C1 segment of cervical spinal cord (tissue), 14 donors: ENCODE results near the gene RFX4.
"Not testable (repeated sequence)": the region's sequence is repeated elsewhere in the genome, so short reads cannot be mapped to it uniquely, and the experiment has no call there.

ENCODE experiments used
- DNase-seq, 14 donors: peaks; one replicate each; lab custom pipeline; 2025; lab: John Stamatoyannopoulos, UW

RFX4 gene

DNA sequence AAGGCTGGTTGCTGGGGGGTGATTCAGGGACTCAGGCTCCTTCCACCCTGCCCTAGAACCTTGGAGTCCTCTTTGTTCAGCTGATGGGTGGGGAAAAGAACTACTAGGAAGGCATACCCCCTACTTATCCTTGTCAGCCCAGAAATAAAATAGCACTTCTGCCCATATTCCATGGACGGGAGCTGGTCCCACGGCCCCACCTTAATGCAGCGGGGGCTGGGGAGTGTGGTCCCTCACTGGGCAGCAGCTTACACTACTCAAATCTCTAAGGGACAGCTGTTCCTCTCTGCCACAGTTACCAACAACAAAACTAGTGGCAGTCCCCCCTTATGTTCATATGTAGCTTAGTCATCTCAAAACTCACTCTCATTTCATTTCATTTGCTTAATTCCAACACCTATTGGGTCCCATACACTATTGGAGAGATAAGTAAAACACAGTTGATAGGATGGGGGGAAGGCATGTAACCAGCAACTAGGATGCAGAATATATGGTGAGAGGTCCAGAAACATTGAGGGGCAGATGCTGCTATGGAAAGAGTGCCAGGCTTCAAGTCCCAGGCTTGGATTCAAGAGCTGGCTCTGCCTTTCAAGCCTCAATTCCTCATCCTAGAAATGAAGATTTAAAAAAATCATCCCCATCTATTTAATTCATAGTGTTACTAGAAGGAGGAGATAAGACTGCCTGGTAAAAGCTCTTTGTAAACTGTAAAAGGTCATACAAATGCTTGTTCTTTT, 107.9 kb downstream of the RFX4 start:
- DNase-seq, result no peak

DNA sequence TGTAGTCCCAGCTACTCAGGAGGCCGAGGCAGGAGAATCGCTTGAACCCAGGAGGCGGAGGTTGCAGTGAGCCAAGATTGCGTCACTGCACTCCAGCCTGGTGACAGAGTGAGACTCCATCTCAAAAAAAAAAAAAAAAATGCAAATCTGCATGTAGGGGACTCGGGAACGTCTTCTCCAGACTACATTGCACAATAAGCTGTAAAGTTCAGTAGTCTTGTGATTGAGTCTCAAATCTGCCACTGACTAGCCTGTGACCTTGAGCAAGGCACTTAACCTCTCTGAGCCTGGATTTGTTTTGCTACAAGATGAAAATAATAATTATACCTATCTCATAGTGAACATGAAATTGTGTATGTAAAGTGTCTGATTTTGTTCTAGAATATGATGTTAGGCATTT, 109.2 kb downstream of the RFX4 start:
- not testable (repeated sequence) for DNase-seq

- DNase-seq, result no peak
Measured at GRCh38 chr12:106692896-106693820, 110.4 kb downstream of the RFX4 start.

GRCh38 chr12:106696071-106696470, 113.3 kb downstream of the RFX4 start:
- no peak for DNase-seq

GRCh38 chr12:106696681-106697417, 114.0 kb downstream of the RFX4 start:
- DNase-seq, result no peak

DNA sequence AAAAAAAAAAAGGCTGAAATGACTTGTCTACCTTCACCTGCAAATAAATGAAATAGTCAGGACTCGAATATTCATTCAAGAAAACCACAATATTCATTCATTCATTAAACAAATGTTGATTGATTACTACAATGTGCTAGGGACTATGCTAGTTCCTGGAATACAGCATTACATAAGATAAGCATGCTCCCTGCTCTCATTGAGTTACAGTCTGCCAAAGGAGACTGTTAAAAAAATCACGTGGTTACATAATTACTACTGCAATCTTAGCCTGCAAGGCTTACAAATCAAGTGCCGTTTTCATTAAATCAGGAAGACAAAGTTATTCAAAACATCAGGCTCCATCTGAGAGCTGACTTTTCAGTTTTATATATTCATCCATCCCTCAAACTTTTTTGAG, 121.3 kb downstream of the RFX4 start:
- no peak for DNase-seq

- DNase-seq, result no peak
Measured at GRCh38 chr12:106705971-106706370, 123.2 kb downstream of the RFX4 start.

- no peak for DNase-seq
Measured at GRCh38 chr12:106709068-106709511, 126.3 kb downstream of the RFX4 start.

- no peak for DNase-seq
Measured at GRCh38 chr12:106710143-106710893, 127.5 kb downstream of the RFX4 start.

- no peak for DNase-seq
Measured at GRCh38 chr12:106711316-106711715, 128.5 kb downstream of the RFX4 start.

DNA sequence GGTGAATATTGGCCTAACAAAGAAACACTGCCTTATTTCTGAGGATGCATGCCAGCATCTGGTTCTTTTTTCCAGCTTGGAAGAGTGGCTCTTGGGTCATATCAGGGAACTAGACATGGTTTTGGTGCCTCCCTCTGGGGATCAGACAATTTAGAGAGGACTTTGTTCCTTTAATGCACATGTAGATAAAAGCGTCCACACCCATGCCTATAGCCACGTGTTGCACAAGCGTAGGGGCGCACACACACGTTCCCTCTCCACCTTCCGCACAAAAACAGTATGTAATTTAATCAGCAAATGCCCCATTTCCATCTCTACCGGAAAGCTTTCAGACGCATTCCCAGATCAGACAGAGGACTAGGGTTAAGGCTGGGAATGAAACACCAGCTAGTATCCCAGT, 130.0 kb downstream of the RFX4 start:
- no peak for DNase-seq

DNA sequence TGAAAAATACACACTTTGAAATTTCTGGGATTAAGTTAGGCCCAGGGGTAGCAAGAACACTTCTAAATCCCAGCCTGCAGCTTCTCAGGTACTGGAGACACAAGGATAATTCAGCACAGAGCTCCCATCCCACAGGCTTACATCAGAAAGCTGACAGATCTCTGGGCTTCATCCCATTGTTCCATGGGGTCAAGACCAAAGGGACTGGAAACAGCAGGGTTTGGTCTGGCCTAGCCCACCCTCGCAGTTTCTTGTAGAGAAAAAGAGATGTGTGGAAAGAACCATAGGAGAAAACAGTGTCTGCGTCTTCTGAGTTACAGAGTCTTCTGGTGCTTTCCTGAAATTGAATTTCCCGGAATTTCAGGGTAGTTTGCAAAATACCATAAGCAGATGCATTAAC, 132.1 kb downstream of the RFX4 start:
- DNase-seq, result no peak

DNA sequence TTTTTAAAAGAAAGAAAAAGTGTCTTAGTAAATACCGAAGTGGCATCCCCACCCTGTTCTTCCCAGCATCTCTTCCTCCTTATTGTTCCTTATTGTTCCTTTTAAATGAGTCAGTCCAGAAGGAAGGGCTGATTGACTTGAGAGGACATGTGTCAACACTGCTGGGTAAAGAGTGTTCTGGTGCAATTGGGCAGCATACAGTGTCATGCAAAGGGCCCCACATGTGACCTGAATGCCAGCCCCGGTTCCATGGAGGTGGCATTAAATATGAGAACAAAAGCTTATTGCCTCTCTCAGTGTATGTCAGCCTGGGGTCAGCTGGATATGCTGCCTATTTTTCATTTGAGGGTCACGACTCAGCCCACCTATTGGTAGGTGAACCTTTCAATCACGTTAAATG, 132.8 kb downstream of the RFX4 start:
- no peak for DNase-seq

DNA sequence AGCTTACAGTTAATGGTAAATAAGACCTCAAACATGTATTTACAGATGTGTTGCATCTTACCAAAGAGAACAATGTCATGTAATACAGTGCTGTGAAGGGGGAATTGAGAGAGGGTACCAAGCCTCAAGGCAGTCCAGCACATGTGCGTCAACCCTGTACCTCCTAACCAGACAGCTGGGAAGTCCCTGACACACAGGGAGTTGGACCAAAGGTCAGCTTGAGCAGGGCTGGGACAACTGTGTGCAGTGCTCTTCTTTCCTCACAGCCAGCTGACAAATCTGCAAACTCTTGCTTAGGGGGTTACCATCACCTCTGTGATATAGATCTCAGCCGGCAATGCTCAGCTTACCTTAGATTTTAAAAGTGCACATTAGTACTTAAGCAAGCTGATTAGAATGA, 134.9 kb downstream of the RFX4 start:
- DNase-seq, result no peak

- no peak for DNase-seq
Measured at GRCh38 chr12:106719879-106720278, 137.1 kb downstream of the RFX4 start.

- DNase-seq, result no peak
Measured at GRCh38 chr12:106720696-106721095, 137.9 kb downstream of the RFX4 start.

DNA sequence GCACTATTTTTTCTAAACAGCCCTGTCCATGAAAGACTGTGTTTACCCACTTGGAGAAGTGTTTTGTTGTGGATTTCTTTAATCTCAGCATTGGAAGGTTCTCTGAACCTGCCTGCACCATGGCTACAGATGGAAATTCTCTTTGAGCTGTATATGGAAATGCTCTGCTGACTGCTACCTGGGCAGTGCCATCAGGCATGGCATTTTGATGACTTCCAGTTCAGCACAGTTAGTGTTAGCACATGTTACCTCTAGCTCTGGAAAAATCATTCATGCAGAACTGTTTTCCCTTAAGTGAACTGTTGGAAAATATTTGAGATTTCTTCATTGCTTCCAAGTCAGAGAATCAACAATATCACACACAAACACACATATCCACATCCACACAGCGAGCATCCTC, 139.1 kb downstream of the RFX4 start:
- no peak for DNase-seq

GRCh38 chr12:106722837-106723236, 140.0 kb downstream of the RFX4 start:
- no peak for DNase-seq

DNA sequence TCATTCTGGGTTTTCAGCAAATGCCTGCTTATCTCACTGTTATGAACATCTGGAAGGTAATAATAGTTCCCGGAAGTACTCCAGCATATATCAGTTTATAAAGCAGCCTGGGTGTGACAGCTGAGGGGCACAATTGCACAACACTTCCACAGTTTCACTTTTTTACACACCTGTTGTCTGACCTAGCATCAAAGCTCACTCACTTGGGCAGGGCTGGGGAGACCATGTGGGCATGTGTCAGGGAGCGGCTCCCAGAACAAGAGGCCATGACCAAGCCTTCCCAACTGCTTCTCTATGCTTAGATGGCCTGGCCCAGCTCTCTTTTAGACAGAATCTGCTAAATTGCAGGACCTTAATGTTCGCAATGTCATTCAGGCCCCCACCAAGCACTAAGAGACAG, 140.6 kb downstream of the RFX4 start:
- DNase-seq, result no peak

DNA sequence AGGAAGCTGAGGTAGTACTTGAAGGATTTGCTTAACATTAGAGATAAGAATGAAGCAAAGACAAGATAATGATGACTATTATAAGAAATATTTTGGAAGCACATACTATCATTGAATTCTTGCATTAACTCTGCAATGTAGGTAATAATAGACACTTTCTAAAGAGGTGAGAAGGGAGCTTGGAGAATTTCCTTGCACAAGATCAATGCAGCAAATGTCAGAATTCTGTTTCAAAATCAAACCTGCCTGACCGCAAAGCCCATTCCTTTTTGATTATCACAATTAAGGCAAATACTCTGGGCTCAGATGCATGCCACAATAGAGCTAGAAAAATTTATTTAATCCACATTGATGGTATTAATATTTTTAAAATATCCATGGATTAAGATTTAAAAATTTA, 141.3 kb downstream of the RFX4 start:
- DNase-seq, result no peak

DNA sequence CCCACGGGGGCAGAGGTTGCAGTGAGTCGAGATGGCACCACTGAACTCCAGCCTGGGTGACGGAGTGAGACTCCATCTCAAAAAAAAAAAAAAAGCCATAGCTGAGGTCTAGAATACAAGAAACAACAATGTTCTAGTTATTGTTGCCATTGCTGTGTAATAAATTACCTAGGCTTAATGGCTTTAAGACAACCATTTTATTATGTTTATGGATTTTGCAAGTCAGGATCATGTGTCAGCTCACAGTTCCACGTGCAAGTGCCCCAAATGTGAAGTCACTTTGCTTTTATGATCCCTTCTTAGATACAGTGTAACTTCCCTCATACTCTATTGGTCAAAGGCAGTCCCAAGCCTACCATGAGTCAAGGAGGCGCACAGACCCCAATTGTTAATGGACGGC, 142.1 kb downstream of the RFX4 start:
- DNase-seq, result no peak
